Measurements from ENCODE around the gene ACTA2. TPM values are rescaled to one million over a fixed set of nuclear protein-coding genes. Genes with fewer than 3 reads are reported as not detected.

The ACTA2 gene
- total RNA-seq, 1 donor from 2014 or later = 98.5 TPM

DNA sequence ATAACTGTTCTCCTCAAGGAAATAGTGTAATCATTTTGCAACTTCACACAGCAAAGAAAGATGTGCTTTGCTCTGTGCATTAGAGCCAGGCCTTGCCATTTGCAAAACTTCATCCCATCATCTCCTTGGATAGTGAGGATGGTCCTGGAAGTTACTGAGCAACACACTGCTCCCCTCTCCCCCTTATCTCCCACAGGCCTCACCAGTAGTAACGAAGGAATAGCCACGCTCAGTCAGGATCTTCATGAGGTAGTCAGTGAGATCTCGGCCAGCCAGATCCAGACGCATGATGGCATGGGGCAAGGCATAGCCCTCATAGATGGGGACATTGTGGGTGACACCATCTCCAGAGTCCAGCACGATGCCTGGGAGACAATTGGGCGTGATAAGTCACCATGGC, 11.5 kb downstream of the ACTA2 start:
- no peaks in the 10 kb centered on the region for H3K9me3 Mint-ChIP-seq (ENCODE audit: unreplicated experiment)
- DNase-seq (ENCODE audit: low spot score) = no peak
- peaks cover 19% of the 10 kb centered on the region for H3K36me3 Mint-ChIP-seq (ENCODE audit: low read depth, unreplicated experiment)
- peak overlapping the region; percentile 37 for H3K4me3 Mint-ChIP-seq (ENCODE audit: unreplicated experiment)
- H3K27me3 Mint-ChIP-seq (ENCODE audit: unreplicated experiment) = no peaks in the 10 kb centered on the region
- no peak overlapping the region for H3K27ac Mint-ChIP-seq (ENCODE audit: unreplicated experiment)
- no peaks in the 10 kb centered on the region for H3K4me1 Mint-ChIP-seq (ENCODE audit: unreplicated experiment)
- TF ChIP-seq, protein P1, sequence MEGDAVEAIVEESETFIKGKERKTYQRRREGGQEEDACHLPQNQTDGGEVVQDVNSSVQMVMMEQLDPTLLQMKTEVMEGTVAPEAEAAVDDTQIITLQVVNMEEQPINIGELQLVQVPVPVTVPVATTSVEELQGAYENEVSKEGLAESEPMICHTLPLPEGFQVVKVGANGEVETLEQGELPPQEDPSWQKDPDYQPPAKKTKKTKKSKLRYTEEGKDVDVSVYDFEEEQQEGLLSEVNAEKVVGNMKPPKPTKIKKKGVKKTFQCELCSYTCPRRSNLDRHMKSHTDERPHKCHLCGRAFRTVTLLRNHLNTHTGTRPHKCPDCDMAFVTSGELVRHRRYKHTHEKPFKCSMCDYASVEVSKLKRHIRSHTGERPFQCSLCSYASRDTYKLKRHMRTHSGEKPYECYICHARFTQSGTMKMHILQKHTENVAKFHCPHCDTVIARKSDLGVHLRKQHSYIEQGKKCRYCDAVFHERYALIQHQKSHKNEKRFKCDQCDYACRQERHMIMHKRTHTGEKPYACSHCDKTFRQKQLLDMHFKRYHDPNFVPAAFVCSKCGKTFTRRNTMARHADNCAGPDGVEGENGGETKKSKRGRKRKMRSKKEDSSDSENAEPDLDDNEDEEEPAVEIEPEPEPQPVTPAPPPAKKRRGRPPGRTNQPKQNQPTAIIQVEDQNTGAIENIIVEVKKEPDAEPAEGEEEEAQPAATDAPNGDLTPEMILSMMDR (IDR thresholded peaks at IDR 0.05; ENCODE audit: unreplicated experiment) = no peak

DNA sequence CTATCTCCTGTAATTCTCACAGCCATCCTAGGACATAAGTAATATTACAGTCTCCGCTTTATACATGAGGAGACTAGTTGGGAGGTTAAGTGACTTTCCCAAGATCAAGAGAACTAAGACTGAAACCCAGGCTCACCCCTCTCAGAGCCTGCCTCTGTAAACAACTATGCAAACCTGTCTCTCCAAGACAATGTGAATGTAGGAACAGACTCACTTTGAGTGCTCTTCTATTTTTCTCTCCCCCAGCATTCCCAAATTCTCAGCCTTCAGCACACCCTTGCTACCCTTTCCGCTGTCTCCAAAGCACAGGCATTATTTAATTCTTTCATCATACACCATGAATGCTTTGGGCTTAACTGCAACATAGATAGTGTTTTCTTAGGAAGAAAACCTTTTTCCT, 13.6 kb downstream of the ACTA2 start:
- no peak overlapping the region for H3K27ac Mint-ChIP-seq (ENCODE audit: unreplicated experiment)

DNA sequence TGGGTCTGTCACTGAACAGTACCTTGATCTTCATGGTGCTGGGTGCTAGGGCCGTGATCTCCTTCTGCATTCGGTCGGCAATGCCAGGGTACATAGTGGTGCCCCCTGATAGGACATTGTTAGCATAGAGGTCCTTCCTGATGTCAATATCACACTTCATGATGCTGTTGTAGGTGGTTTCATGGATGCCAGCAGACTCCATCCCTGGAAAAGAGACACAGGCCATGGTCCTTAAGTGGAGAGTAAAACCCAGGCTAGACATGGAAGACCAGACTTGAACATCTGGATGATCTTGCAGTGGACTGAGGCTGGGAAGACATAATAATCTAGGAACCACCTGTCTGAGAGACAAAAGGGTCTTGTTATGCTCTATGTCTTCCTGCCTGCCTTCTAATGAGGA, 14.5 kb downstream of the ACTA2 start:
- no peak for DNase-seq (ENCODE audit: low spot score)
- TF ChIP-seq, protein P1 (IDR thresholded peaks at IDR 0.05; ENCODE audit: unreplicated experiment) = no peak
- no peak overlapping the region for H3K27ac Mint-ChIP-seq (ENCODE audit: unreplicated experiment)
- H3K4me3 Mint-ChIP-seq (ENCODE audit: unreplicated experiment) = no peak overlapping the region
- no peaks in the 10 kb centered on the region for H3K9me3 Mint-ChIP-seq (ENCODE audit: unreplicated experiment)
- no peaks in the 10 kb centered on the region for H3K4me1 Mint-ChIP-seq (ENCODE audit: unreplicated experiment)
- H3K27me3 Mint-ChIP-seq (ENCODE audit: unreplicated experiment) = no peaks in the 10 kb centered on the region
- peaks cover 23% of the 10 kb centered on the region for H3K36me3 Mint-ChIP-seq (ENCODE audit: low read depth, unreplicated experiment)

More for the DNA sequence above, 13.6 kb downstream of the ACTA2 start:
- Mint-ChIP-seq H3K9me3 (ENCODE audit: unreplicated experiment) (no peaks in the 10 kb centered on the region), H3K4me3 (ENCODE audit: unreplicated experiment) (no peak overlapping the region), H3K27me3 (ENCODE audit: unreplicated experiment) (no peaks in the 10 kb centered on the region), H3K4me1 (ENCODE audit: unreplicated experiment) (no peaks in the 10 kb centered on the region), H3K36me3 (ENCODE audit: low read depth, unreplicated experiment) (peaks cover 23% of the 10 kb centered on the region)
- TF ChIP-seq, protein P1 (IDR thresholded peaks at IDR 0.05; ENCODE audit: unreplicated experiment) = no peak
- DNase-seq (ENCODE audit: low spot score) = no peak

DNA sequence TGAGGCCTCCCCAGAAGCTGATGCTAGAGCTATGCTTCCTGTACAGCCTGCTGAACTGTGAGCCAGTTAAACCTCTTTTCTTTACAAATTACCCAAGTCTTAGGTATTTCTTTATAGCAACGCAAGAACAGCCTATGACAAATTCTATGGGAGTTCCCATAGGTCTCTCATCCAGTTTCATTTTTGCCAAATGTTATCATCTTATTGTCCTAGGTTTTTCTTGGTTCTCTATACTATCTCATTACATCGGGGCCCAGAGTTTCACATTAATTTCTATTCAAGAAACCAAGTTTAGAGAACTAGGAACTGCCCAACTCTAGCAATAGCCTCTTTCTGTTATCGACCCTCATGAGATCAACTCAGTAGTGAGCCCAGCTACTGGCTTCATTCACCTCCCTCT, 15.9 kb downstream of the ACTA2 start:
- H3K27ac Mint-ChIP-seq (ENCODE audit: unreplicated experiment) = no peak overlapping the region
- TF ChIP-seq, protein P1 (IDR thresholded peaks at IDR 0.05; ENCODE audit: unreplicated experiment) = no peak
- no peak overlapping the region for H3K4me3 Mint-ChIP-seq (ENCODE audit: unreplicated experiment)
- no peak for DNase-seq (ENCODE audit: low spot score)
- no peaks in the 10 kb centered on the region for H3K27me3 Mint-ChIP-seq (ENCODE audit: unreplicated experiment)
- peaks cover 20% of the 10 kb centered on the region for H3K36me3 Mint-ChIP-seq (ENCODE audit: low read depth, unreplicated experiment)
- no peaks in the 10 kb centered on the region for H3K9me3 Mint-ChIP-seq (ENCODE audit: unreplicated experiment)
- H3K4me1 Mint-ChIP-seq (ENCODE audit: unreplicated experiment) = no peaks in the 10 kb centered on the region

DNA sequence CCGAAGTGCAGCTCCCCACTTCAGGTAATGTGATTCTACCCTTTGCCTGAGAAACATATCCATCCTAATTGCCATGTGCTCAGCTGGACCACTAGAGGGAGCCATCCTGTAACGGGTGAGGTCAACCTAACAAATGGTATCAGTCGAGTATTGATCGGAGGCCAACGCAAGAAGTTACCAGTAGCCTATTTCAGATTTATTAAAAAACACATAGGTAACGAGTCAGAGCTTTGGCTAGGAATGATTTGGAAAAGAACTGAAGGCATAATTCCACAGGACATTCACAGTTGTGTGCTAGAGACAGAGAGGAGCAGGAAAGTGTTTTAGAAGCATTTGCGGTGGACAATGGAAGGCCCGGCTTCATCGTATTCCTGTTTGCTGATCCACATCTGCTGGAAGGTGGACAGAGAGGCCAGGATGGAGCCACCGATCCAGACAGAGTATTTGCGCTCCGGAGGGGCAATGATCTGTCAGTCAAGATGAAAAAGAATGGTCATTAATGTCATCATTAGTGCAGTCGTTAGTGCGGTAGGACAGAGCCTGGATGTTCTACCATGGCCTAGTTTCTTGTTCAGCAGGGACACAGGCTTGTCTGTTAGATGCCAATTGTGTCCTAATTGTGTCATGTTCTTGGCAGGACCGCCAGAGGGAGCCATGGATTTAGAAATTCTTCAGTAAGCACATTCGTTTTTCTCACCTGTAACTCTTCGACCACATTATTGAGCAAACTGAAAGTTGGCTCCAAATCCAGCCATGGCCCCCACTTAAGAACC, 17.5 kb downstream of the ACTA2 start:
- H3K4me1 Mint-ChIP-seq (ENCODE audit: unreplicated experiment) = no peaks in the 10 kb centered on the region
- TF ChIP-seq, protein P1 (IDR thresholded peaks at IDR 0.05; ENCODE audit: unreplicated experiment) = peak; percentile 79
- no peak overlapping the region for H3K27ac Mint-ChIP-seq (ENCODE audit: unreplicated experiment)
- H3K4me3 Mint-ChIP-seq (ENCODE audit: unreplicated experiment) = no peak overlapping the region
- no peaks in the 10 kb centered on the region for H3K27me3 Mint-ChIP-seq (ENCODE audit: unreplicated experiment)
- no peaks in the 10 kb centered on the region for H3K9me3 Mint-ChIP-seq (ENCODE audit: unreplicated experiment)
- H3K36me3 Mint-ChIP-seq (ENCODE audit: low read depth, unreplicated experiment) = peaks cover 10% of the 10 kb centered on the region
- peak; percentile 61 for DNase-seq (ENCODE audit: low spot score)

Data from endothelial cell (in vitro differentiated cells).